ENCODE results near the gene TLR5.

GRCh38 chr1:223067914-223068313 is 75.1 kb downstream of the TLR5 start:
- TF ChIP-seq CTCF (conservative IDR thresholded peaks at IDR 0.05) (no peak), EZH2 (IDR thresholded peaks at IDR 0.05; ENCODE audit: low read depth) (no peak)
